Hepatocyte (in vitro differentiated cells): ENCODE measurements around the gene C1orf167. TPM values are rescaled to one million over a fixed set of nuclear protein-coding genes. Genes with fewer than 3 reads are reported as not detected.
A peak's percentile ranks its signal among the peaks of the same experiment; 100 is the strongest.

Experiments used
- DNase-seq: peaks from one replicate; pipeline ENCODE4 v3.0.0-alpha.2; 2016; ENCODE audit warnings: low spot score
- H2AFZ ChIP-seq: fragments of 200-600 bp; sonication (generic); 2 replicates; pipeline ENCODE4 v1.6.0; 2016; ENCODE audit warnings: antibody characterized with exemption, mild to moderate bottlenecking
- H3K27ac ChIP-seq: fragments of 200-600 bp; sonication (generic); 2 replicates; pipeline ENCODE4 v1.5.1; 2016; ENCODE audit warnings: mild to moderate bottlenecking
- H3K27me3 ChIP-seq: fragments of 200-600 bp; sonication (generic); 2 replicates; pipeline ENCODE4 v1.6.1; 2016
- H3K36me3 ChIP-seq: fragments of 200-600 bp; sonication (generic); replicated peaks from 2 replicates; pipeline ENCODE4 v1.5.1; 2016; ENCODE audit warnings: low read depth; ENCODE audit not compliant: insufficient read depth
- H3K4me1 ChIP-seq: fragments of 200-600 bp; sonication (generic); 2 replicates; pipeline ENCODE4 v1.5.1; 2016; ENCODE audit warnings: mild to moderate bottlenecking, moderate library complexity; ENCODE audit not compliant: insufficient read depth
- H3K4me2 ChIP-seq: fragments of 200-600 bp; sonication (generic); 2 replicates; pipeline ENCODE4 v1.6.0; 2016
- H3K4me3 ChIP-seq: fragments of 200-600 bp; sonication (generic); 2 replicates; pipeline ENCODE4 v1.5.1; 2016; ENCODE audit warnings: mild to moderate bottlenecking
- H3K79me2 ChIP-seq: fragments of 200-600 bp; sonication (generic); 2 replicates; pipeline ENCODE4 v1.6.0; 2017; ENCODE audit warnings: mild to moderate bottlenecking
- H3K9me2 ChIP-seq: fragments of 200-600 bp; sonication (generic); replicated peaks from 2 replicates; pipeline ENCODE4 v1.6.0; 2017; ENCODE audit warnings: mild to moderate bottlenecking; ENCODE audit not compliant: insufficient read depth
- H3K9me3 ChIP-seq: fragments of 200-600 bp; sonication (generic); 2 replicates; pipeline ENCODE4 v1.5.1; 2016; ENCODE audit warnings: low read depth, mild to moderate bottlenecking
- H4K20me1 ChIP-seq: fragments of 200-600 bp; sonication (generic); 2 replicates; pipeline ENCODE4 v1.6.0; 2016; ENCODE audit warnings: mild to moderate bottlenecking; ENCODE audit not compliant: insufficient read depth, poor library complexity, severe bottlenecking
- CTCF ChIP-seq: fragments of 200-600 bp; sonication (generic); IDR thresholded peaks from 2 replicates; pipeline ENCODE4 v1.5.1; 2016; ENCODE audit warnings: antibody characterized with exemption, mild to moderate bottlenecking; ENCODE audit not compliant: poor library complexity
- EZH2 ChIP-seq: fragments of 200-600 bp; sonication (generic); IDR thresholded peaks from 2 replicates; pipeline ENCODE4 v1.6.1; 2016; ENCODE audit warnings: antibody characterized with exemption, mild to moderate bottlenecking, borderline replicate concordance
- EZH2phosphoT487 ChIP-seq: fragments of 200-600 bp; sonication (generic); IDR thresholded peaks from one replicate; pipeline ENCODE4 v1.6.1; 2018; ENCODE audit warnings: antibody characterized with exemption, mild to moderate bottlenecking, low read depth, moderate library complexity; ENCODE audit not compliant: unreplicated experiment, severe bottlenecking
- WGBS: methylation state at CpG from one replicate; pipeline ENCODE4 v1.1.6; 2016; ENCODE audit warnings: low lambda C conversion rate; ENCODE audit errors: missing lambda C conversion rate; 5-methylcytosine and 5-hydroxymethylcytosine counted together
- polyA plus RNA-seq: library from polyadenylated mRNA; unstranded; fragments of >200 nt; fragmentation: Nextera tagmentation; extraction: Ambion mirVana; gene quantifications from 2 replicates; pipeline ENCODE4 v1.2.1, GENCODE V29; 2016
- total RNA-seq: library from RNA; depleted of rRNA; stranded (reverse); fragments of >200 nt; gene quantifications from 2 replicates; pipeline ENCODE4 v1.2.3, GENCODE V29; 2014

Gene C1orf167
- total and polyA plus RNA-seq, 2 experiments from 2014 or later = 0.37 TPM; not detected in 1

GRCh38 chr1:11767922-11768704 is 6.1 kb downstream of the C1orf167 start:
- no peak overlapping the region for H3K4me3 ChIP-seq
- no peak for TF ChIP-seq EZH2phosphoT487
- TF ChIP-seq EZH2 = no peak
- no peak for TF ChIP-seq CTCF
- no peaks in the 10 kb centered on the region for H3K9me2 ChIP-seq
- H3K4me1 ChIP-seq = no peaks in the 10 kb centered on the region
- H3K27me3 ChIP-seq = no peaks in the 10 kb centered on the region
- H4K20me1 ChIP-seq = no peaks in the 10 kb centered on the region
- no peak overlapping the region for H3K27ac ChIP-seq
- no peak overlapping the region for H3K4me2 ChIP-seq
- H2AFZ ChIP-seq = no peak overlapping the region
- H3K9me3 ChIP-seq = no peaks in the 10 kb centered on the region
- 68% methylated on average over 16 of the region's 16 CpGs for WGBS
- H3K36me3 ChIP-seq = no peaks in the 10 kb centered on the region
- H3K79me2 ChIP-seq = no peaks in the 10 kb centered on the region
- DNase-seq = peak; percentile 2

- Histone ChIP-seq H3K4me2 (no peak overlapping the region), H3K27me3 (no peaks in the 10 kb centered on the region), H2AFZ (no peak overlapping the region), H3K4me3 (no peak overlapping the region), H4K20me1 (no peaks in the 10 kb centered on the region), H3K27ac (no peak overlapping the region), H3K79me2 (no peaks in the 10 kb centered on the region), H3K36me3 (no peaks in the 10 kb centered on the region), H3K4me1 (no peaks in the 10 kb centered on the region), H3K9me2 (no peaks in the 10 kb centered on the region), H3K9me3 (no peaks in the 10 kb centered on the region)
- 53% methylated on average over 4 of the region's 4 CpGs for WGBS
- no peak for TF ChIP-seq CTCF
- no peak for TF ChIP-seq EZH2phosphoT487
- TF ChIP-seq EZH2 = no peak
- no peak for DNase-seq
Observed at GRCh38 chr1:11768821-11769220, 6.8 kb downstream of the C1orf167 start.

GRCh38 chr1:11769274-11769673 is 7.3 kb downstream of the C1orf167 start:
- Histone ChIP-seq H4K20me1 (no peaks in the 10 kb centered on the region), H3K4me2 (no peak overlapping the region), H3K79me2 (no peaks in the 10 kb centered on the region), H3K4me3 (no peak overlapping the region), H3K27me3 (no peaks in the 10 kb centered on the region), H3K9me2 (no peaks in the 10 kb centered on the region), H3K36me3 (no peaks in the 10 kb centered on the region), H3K27ac (no peak overlapping the region), H2AFZ (no peak overlapping the region), H3K4me1 (no peaks in the 10 kb centered on the region), H3K9me3 (no peaks in the 10 kb centered on the region)
- WGBS = 79% methylated on average over 4 of the region's 4 CpGs
- TF ChIP-seq EZH2 (no peak), EZH2phosphoT487 (no peak), CTCF (no peak)
- no peak for DNase-seq
